ENCODE data around the gene ARHGAP25. TPM values are rescaled to one million over a fixed set of nuclear protein-coding genes. Genes with fewer than 3 reads are reported as not detected.

ARHGAP25 gene
- total and polyA plus RNA-seq, 9 donors: 2.6 to 4.2 (median 3.1) TPM

GRCh38 chr2:68730828-68731227 lies 3.8 kb upstream of the ARHGAP25 start:
- WGBS (ENCODE audit: insufficient coverage): 66% methylated on average over 3 of the region's 6 CpGs
- Histone ChIP-seq H3K27ac (ENCODE audit: low read length) (no peak overlapping the region), H3K4me3 (ENCODE audit: low read length) (no peak overlapping the region), H3K27me3 (ENCODE audit: control insufficient read depth, insufficient read depth, low read length) (peaks cover 4% of the 10 kb centered on the region), H3K36me3 (ENCODE audit: control insufficient read depth, insufficient read depth, low read length) (no peaks in the 10 kb centered on the region), H3K9me3 (replicated peaks; ENCODE audit: control insufficient read depth, low read depth, low read length) (no peaks in the 10 kb centered on the region), H3K4me1 (ENCODE audit: control insufficient read depth, insufficient read depth, low read length) (no peaks in the 10 kb centered on the region)
- no peak for DNase-seq

- DNase-seq: peak; percentile 81
- Histone ChIP-seq H3K4me1 (ENCODE audit: control insufficient read depth, insufficient read depth, low read length) (no peaks in the 10 kb centered on the region), H3K4me3 (ENCODE audit: low read length) (no peak overlapping the region), H3K27ac (ENCODE audit: low read length) (peak overlapping the region; percentile 62), H3K27me3 (ENCODE audit: control insufficient read depth, insufficient read depth, low read length) (peaks cover 4% of the 10 kb centered on the region), H3K9me3 (replicated peaks; ENCODE audit: control insufficient read depth, low read depth, low read length) (no peaks in the 10 kb centered on the region), H3K36me3 (ENCODE audit: control insufficient read depth, insufficient read depth, low read length) (no peaks in the 10 kb centered on the region)
- WGBS (ENCODE audit: insufficient coverage): 68% methylated on average over 6 of the region's 19 CpGs
Observed at GRCh38 chr2:68732036-68732932, 2.3 kb upstream of the ARHGAP25 start.

- Histone ChIP-seq H3K27me3 (ENCODE audit: control insufficient read depth, insufficient read depth, low read length) (peaks cover 4% of the 10 kb centered on the region), H3K4me3 (ENCODE audit: low read length) (no peak overlapping the region), H3K4me1 (ENCODE audit: control insufficient read depth, insufficient read depth, low read length) (no peaks in the 10 kb centered on the region), H3K27ac (ENCODE audit: low read length) (no peak overlapping the region), H3K9me3 (replicated peaks; ENCODE audit: control insufficient read depth, low read depth, low read length) (no peaks in the 10 kb centered on the region), H3K36me3 (ENCODE audit: control insufficient read depth, insufficient read depth, low read length) (no peaks in the 10 kb centered on the region)
- WGBS (ENCODE audit: insufficient coverage): 71% methylated on average over 4 of the region's 4 CpGs
- no peak for DNase-seq
Observed at GRCh38 chr2:68733365-68733764, 1.2 kb upstream of the ARHGAP25 start.

- peaks cover under 1% of the 10 kb centered on the region for H3K4me1 ChIP-seq (ENCODE audit: control insufficient read depth, insufficient read depth, low read length)
- no peak overlapping the region for H3K4me3 ChIP-seq (ENCODE audit: low read length)
- H3K27ac ChIP-seq (ENCODE audit: low read length): peak overlapping the region; percentile 45
- no peaks in the 10 kb centered on the region for H3K9me3 ChIP-seq (replicated peaks; ENCODE audit: control insufficient read depth, low read depth, low read length)
- WGBS (ENCODE audit: insufficient coverage): no CpG with 5 or more reads among the region's 3 CpGs
- DNase-seq: no peak
- peaks cover 4% of the 10 kb centered on the region for H3K27me3 ChIP-seq (ENCODE audit: control insufficient read depth, insufficient read depth, low read length)
- no peaks in the 10 kb centered on the region for H3K36me3 ChIP-seq (ENCODE audit: control insufficient read depth, insufficient read depth, low read length)
Observed at GRCh38 chr2:68734176-68734575, 435 bp upstream of the ARHGAP25 start.

- Histone ChIP-seq H3K4me1 (ENCODE audit: control insufficient read depth, insufficient read depth, low read length) (peaks cover 4% of the 10 kb centered on the region), H3K27me3 (ENCODE audit: control insufficient read depth, insufficient read depth, low read length) (peaks cover 4% of the 10 kb centered on the region), H3K36me3 (ENCODE audit: control insufficient read depth, insufficient read depth, low read length) (no peaks in the 10 kb centered on the region), H3K27ac (ENCODE audit: low read length) (peak overlapping the region; percentile 62), H3K9me3 (replicated peaks; ENCODE audit: control insufficient read depth, low read depth, low read length) (no peaks in the 10 kb centered on the region), H3K4me3 (ENCODE audit: low read length) (peak overlapping the region; percentile 24)
- WGBS (ENCODE audit: insufficient coverage): no CpG with 5 or more reads among the region's 2 CpGs
- DNase-seq: no peak
Observed at GRCh38 chr2:68736086-68736485, 1.5 kb downstream of the ARHGAP25 start.

GRCh38 chr2:68737711-68738110 lies 3.1 kb downstream of the ARHGAP25 start:
- Histone ChIP-seq H3K27ac (ENCODE audit: low read length) (peak overlapping the region; percentile 22), H3K4me3 (ENCODE audit: low read length) (no peak overlapping the region), H3K9me3 (replicated peaks; ENCODE audit: control insufficient read depth, low read depth, low read length) (no peaks in the 10 kb centered on the region), H3K4me1 (ENCODE audit: control insufficient read depth, insufficient read depth, low read length) (peaks cover 4% of the 10 kb centered on the region), H3K27me3 (ENCODE audit: control insufficient read depth, insufficient read depth, low read length) (no peaks in the 10 kb centered on the region), H3K36me3 (ENCODE audit: control insufficient read depth, insufficient read depth, low read length) (no peaks in the 10 kb centered on the region)
- no CpG with 5 or more reads among the region's 1 CpG for WGBS (ENCODE audit: insufficient coverage)
- peak; percentile 67 for DNase-seq

GRCh38 chr2:68738906-68739594 lies 4.4 kb downstream of the ARHGAP25 start:
- no peaks in the 10 kb centered on the region for H3K36me3 ChIP-seq (ENCODE audit: control insufficient read depth, insufficient read depth, low read length)
- no peak overlapping the region for H3K4me3 ChIP-seq (ENCODE audit: low read length)
- H3K27me3 ChIP-seq (ENCODE audit: control insufficient read depth, insufficient read depth, low read length): no peaks in the 10 kb centered on the region
- no peaks in the 10 kb centered on the region for H3K9me3 ChIP-seq (replicated peaks; ENCODE audit: control insufficient read depth, low read depth, low read length)
- peaks cover 4% of the 10 kb centered on the region for H3K4me1 ChIP-seq (ENCODE audit: control insufficient read depth, insufficient read depth, low read length)
- no CpG with 5 or more reads among the region's 3 CpGs for WGBS (ENCODE audit: insufficient coverage)
- H3K27ac ChIP-seq (ENCODE audit: low read length): no peak overlapping the region
- DNase-seq: no peak

GRCh38 chr2:68739595-68740399 lies 5.2 kb downstream of the ARHGAP25 start:
- 95% methylated on average over 4 of the region's 6 CpGs for WGBS (ENCODE audit: insufficient coverage)
- no peaks in the 10 kb centered on the region for H3K9me3 ChIP-seq (replicated peaks; ENCODE audit: control insufficient read depth, low read depth, low read length)
- H3K4me1 ChIP-seq (ENCODE audit: control insufficient read depth, insufficient read depth, low read length): peaks cover 4% of the 10 kb centered on the region
- no peak overlapping the region for H3K27ac ChIP-seq (ENCODE audit: low read length)
- H3K4me3 ChIP-seq (ENCODE audit: low read length): no peak overlapping the region
- no peak for DNase-seq
- H3K36me3 ChIP-seq (ENCODE audit: control insufficient read depth, insufficient read depth, low read length): no peaks in the 10 kb centered on the region
- H3K27me3 ChIP-seq (ENCODE audit: control insufficient read depth, insufficient read depth, low read length): no peaks in the 10 kb centered on the region

GRCh38 chr2:68740400-68740914 lies 5.8 kb downstream of the ARHGAP25 start:
- Histone ChIP-seq H3K4me3 (ENCODE audit: low read length) (no peak overlapping the region), H3K9me3 (replicated peaks; ENCODE audit: control insufficient read depth, low read depth, low read length) (no peaks in the 10 kb centered on the region), H3K27ac (ENCODE audit: low read length) (peak overlapping the region; percentile 6), H3K36me3 (ENCODE audit: control insufficient read depth, insufficient read depth, low read length) (no peaks in the 10 kb centered on the region), H3K27me3 (ENCODE audit: control insufficient read depth, insufficient read depth, low read length) (no peaks in the 10 kb centered on the region), H3K4me1 (ENCODE audit: control insufficient read depth, insufficient read depth, low read length) (peaks cover 4% of the 10 kb centered on the region)
- DNase-seq: no peak
- WGBS (ENCODE audit: insufficient coverage): 83% methylated on average over 1 of the region's 2 CpGs

Data from muscle of leg (tissue), 11 donors.